Retinal pigment epithelial cell (primary cell): ENCODE data around the gene NR3C1.

Source experiments
- DNase-seq: peaks from one replicate; pipeline ENCODE4 v3.0.0-alpha.2; 2010; ENCODE audit warnings: low read depth
- H3K4me3 ChIP-seq: 2 replicates; pipeline ENCODE4 v1.5.1; 2011; ENCODE audit warnings: mild to moderate bottlenecking, low read length, control low read depth, moderate library complexity
- CTCF ChIP-seq: conservative IDR thresholded peaks from 2 replicates; pipeline ENCODE4 v1.5.1; 2011; ENCODE audit warnings: low read depth, low read length, control low read depth, inconsistent platforms

NR3C1 gene

DNA sequence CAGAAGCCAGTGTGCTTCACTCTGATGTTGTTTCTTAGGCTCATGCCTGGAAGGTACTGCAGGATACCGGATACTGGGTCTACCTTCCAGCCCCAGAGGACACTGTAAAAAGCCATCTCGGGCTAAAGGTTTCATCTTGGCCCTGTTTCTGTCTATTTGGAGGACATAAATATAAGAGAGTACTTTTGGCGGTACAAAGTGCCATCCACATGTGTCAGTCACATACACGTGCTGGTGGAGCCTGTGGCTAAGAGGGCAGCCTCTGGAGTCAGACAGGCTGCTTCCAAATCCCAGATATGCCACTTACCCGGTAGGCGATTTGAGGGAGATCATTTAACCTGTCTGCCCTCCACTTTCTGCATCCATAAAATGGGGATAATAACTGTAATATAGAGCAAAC, 160.4 kb downstream of the NR3C1 start:
- no peak for DNase-seq
- H3K4me3 ChIP-seq, result no peak overlapping the region
- TF ChIP-seq CTCF, result no peak

DNA sequence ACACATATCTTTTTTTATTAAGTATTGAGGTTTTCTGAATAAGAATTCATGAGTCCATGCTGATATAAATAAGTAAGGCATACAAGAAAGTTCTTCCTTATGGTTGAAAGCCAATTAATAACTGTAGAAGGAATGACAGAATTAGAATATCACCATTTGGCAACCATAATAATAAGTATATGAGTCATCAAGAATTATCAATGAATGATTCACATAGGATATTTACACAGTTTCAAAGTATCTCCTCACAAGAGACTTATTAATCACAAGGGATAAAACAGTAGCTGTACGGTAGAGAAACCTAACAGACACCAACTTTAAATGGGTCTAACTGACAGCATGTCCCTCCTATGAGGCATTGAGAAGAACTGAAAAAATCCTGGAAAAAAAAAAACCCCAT, 161.6 kb downstream of the NR3C1 start:
- no peak overlapping the region for H3K4me3 ChIP-seq
- DNase-seq, result no peak
- no peak for TF ChIP-seq CTCF

- TF ChIP-seq CTCF, result no peak
- no peak for DNase-seq
- no peak overlapping the region for H3K4me3 ChIP-seq
Observed at GRCh38 chr5:143239882-143240518, 163.5 kb downstream of the NR3C1 start.

GRCh38 chr5:143238620-143239019, 164.9 kb downstream of the NR3C1 start:
- no peak for TF ChIP-seq CTCF
- DNase-seq, result no peak
- H3K4me3 ChIP-seq, result no peak overlapping the region

DNA sequence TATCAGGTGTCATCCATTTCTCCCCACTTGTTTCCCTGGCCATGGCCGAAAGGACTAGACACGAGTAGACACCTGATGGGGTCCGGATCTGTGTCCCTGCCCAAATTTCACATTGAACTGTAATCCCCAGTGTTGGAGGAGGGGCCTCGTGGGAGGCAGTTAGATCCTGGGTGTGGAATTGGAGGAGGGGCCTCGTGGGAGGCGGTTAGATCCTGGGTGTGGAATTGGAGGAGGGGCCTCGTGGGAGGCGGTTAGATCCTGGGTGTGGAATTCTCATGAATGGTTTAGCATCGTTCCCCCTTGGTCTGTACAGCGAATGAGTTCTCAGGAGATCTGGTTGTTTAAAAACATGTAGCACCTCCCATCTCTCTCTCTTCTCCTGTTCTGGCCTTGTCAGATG, 165.8 kb downstream of the NR3C1 start:
- no peak for TF ChIP-seq CTCF
- no peak overlapping the region for H3K4me3 ChIP-seq
- no peak for DNase-seq

DNA sequence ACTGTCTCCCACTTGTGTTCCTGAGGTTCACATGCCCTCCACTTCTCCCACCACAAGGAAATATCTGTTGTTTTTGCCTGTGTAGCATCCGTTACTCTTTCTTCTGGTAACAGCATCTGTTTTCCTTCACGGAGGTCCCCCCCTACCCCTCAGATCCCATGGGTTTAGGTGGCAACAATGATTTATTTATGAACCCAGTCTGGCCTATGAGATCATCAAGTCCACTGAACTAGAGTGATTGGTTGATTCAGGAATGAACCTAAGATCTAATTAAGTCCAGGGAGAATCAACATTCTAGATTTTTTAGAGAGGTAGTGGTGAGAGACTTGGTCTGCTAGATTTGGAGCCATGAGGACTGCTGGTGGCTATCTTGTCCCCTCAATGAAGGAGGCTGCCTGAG, 166.8 kb downstream of the NR3C1 start:
- DNase-seq, result no peak
- no peak overlapping the region for H3K4me3 ChIP-seq
- no peak for TF ChIP-seq CTCF

DNA sequence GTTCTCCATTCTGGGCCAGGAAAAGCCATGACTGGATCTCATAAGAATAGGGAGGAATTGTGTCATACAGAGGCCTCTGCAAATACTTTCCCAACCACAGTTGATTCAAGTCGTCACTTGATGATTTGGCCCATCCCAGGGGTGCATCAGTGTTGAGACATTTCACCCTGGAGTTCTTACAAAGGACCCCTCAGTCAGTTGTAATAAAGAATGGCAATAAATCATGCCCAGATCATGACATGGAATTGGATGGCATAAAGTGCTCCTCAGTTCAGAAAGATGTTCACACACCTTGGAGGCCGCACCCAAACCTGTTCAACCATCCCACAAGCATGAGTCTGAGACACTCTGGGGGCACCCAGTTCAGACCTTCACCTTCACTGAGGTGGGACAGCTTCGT, 168.1 kb downstream of the NR3C1 start:
- TF ChIP-seq CTCF, result no peak
- no peak overlapping the region for H3K4me3 ChIP-seq
- no peak for DNase-seq
